Caco-2 (cell line): Measurements from ENCODE around the gene MRO. TPM values are rescaled to one million over a fixed set of nuclear protein-coding genes. Genes with fewer than 3 reads are reported as not detected.

ENCODE experiments used
- BruUV-seq: library from RNA; stranded (reverse); fragments of 400-500 nt; replicated peaks from 2 replicates; lab custom pipeline; 2021; lab: Mats Ljungman, UMichigan
- CTCF ChIA-PET: fragments of 300-600 bp; sonication (Branson Sonifier 250); formaldehyde crosslinking; loops from one replicate; lab custom pipeline; 2022; ENCODE audit warnings: antibody characterized with exemption; lab: Charles Lee
- POLR2A ChIA-PET: fragments of 300-600 bp; sonication (Branson Sonifier 250); formaldehyde crosslinking; loops from one replicate; lab custom pipeline; 2022; ENCODE audit warnings: antibody characterized with exemption; lab: Charles Lee
- DNase-seq, 2 experiments: peaks; one replicate each; pipeline versions ENCODE4 v3.0.0 to v3.0.0-alpha.2; 2020 to 2022
- H3K27me3 ChIP-seq: replicated peaks from 2 replicates; pipeline ENCODE4 v1.6.0; 2011; ENCODE audit warnings: low read length; ENCODE audit not compliant: control insufficient read depth, insufficient read depth
- H3K36me3 ChIP-seq: 2 replicates; pipeline ENCODE4 v1.5.1; 2011; ENCODE audit warnings: low read length; ENCODE audit not compliant: control insufficient read depth, insufficient read depth
- H3K4me1 ChIP-seq: fragments of 250-450 bp; sonication (Bioruptor Pico); 2 replicates; pipeline ENCODE4 v1.5.1; 2020; ENCODE audit warnings: mild to moderate bottlenecking
- H3K4me3 ChIP-seq: 2 replicates; pipeline ENCODE4 v1.5.1; 2011; ENCODE audit warnings: low read depth, mild to moderate bottlenecking, control low read depth, low read length
- H3K9me3 ChIP-seq: fragments of 250-450 bp; sonication (Bioruptor Pico); 2 replicates; pipeline ENCODE4 v1.5.1; 2020; ENCODE audit warnings: mild to moderate bottlenecking, moderate library complexity
- H3K27ac Mint-ChIP-seq: one replicate; pipeline ENCODE4 v1.8.0; 2022; ENCODE audit warnings: mixed read lengths; ENCODE audit not compliant: unreplicated experiment
- H3K27me3 Mint-ChIP-seq: one replicate; pipeline ENCODE4 v1.8.0; 2022; ENCODE audit warnings: mixed read lengths; ENCODE audit not compliant: insufficient read depth, unreplicated experiment
- H3K36me3 Mint-ChIP-seq: one replicate; pipeline ENCODE4 v1.8.0; 2022; ENCODE audit warnings: mild to moderate bottlenecking, mixed read lengths; ENCODE audit not compliant: insufficient read depth, unreplicated experiment
- H3K4me1 Mint-ChIP-seq: one replicate; pipeline ENCODE4 v1.8.0; 2022; ENCODE audit warnings: low read depth, mixed read lengths; ENCODE audit not compliant: unreplicated experiment
- H3K4me3 Mint-ChIP-seq: one replicate; pipeline ENCODE4 v1.8.0; 2022; ENCODE audit warnings: mild to moderate bottlenecking, moderate library complexity, mixed read lengths; ENCODE audit not compliant: unreplicated experiment
- H3K9me3 Mint-ChIP-seq: one replicate; pipeline ENCODE4 v1.8.0; 2022; ENCODE audit warnings: mixed read lengths; ENCODE audit not compliant: unreplicated experiment
- intact Hi-C: fragments of 100-400 bp; cut with micrococcal nuclease; formaldehyde crosslinking; loops from one replicate; pipeline ENCODE4 v1.10.0; 2022; ENCODE audit not compliant: unreplicated experiment
- total RNA-seq: library from RNA; stranded (reverse); gene quantifications from 2 replicates; pipeline ENCODE4 v1.2.3, GENCODE V29; 2022
- TF ChIP-seq, protein P1 (sequence below), 2 experiments: fragments of 200-600 bp in 1 of 2; IDR thresholded peaks; 1 replicate in 1 of 2; 2 replicates in 1 of 2; pipeline versions ENCODE4 v1.5.1 to v1.8.0; 2011 to 2022; ENCODE audit warnings: antibody characterized with exemption in 1 of 2, control low read depth in 1 of 2, inconsistent platforms in 1 of 2, low read depth in 1 of 2, low read length in 1 of 2, mild to moderate bottlenecking in 1 of 2, moderate library complexity in 1 of 2; ENCODE audit not compliant: insufficient read depth in 1 of 2, severe bottlenecking in 1 of 2, unreplicated experiment in 1 of 2

MRO gene
- total RNA-seq, 1 experiment from 2014 or later = not detected

DNA sequence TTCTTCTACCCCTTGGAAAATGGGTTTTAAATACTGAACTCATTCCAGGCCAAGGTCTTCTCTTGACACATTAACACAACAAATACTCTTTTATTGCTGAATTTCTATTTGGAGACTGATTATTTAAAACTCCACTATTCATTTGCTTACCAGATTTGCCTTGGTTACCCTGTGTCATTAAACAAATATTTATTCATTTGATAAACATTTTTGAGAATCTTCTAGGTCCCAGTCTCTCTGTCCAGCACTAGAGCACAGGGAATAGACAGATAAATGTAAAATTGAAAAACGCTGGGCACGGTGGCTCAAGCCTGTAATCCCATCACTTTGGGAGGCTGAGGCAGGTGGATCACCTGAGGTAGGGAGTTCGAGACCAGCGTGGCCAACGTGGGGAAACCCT, 9.8 kb upstream of the MRO start:
- no peaks in the 10 kb centered on the region for H3K27me3 Mint-ChIP-seq
- ChIA-PET POLR2A (no interaction called here), CTCF (no interaction called here)
- TF ChIP-seq, protein P1, sequence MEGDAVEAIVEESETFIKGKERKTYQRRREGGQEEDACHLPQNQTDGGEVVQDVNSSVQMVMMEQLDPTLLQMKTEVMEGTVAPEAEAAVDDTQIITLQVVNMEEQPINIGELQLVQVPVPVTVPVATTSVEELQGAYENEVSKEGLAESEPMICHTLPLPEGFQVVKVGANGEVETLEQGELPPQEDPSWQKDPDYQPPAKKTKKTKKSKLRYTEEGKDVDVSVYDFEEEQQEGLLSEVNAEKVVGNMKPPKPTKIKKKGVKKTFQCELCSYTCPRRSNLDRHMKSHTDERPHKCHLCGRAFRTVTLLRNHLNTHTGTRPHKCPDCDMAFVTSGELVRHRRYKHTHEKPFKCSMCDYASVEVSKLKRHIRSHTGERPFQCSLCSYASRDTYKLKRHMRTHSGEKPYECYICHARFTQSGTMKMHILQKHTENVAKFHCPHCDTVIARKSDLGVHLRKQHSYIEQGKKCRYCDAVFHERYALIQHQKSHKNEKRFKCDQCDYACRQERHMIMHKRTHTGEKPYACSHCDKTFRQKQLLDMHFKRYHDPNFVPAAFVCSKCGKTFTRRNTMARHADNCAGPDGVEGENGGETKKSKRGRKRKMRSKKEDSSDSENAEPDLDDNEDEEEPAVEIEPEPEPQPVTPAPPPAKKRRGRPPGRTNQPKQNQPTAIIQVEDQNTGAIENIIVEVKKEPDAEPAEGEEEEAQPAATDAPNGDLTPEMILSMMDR (IDR thresholded peaks at IDR 0.05; ENCODE audit: insufficient read depth in 1 of 2, low read depth in 1 of 2, low read length in 1 of 2, severe bottlenecking in 1 of 2, unreplicated experiment in 1 of 2) = no peak
- H3K9me3 Mint-ChIP-seq = no peaks in the 10 kb centered on the region
- no peaks in the 10 kb centered on the region for H3K36me3 Mint-ChIP-seq
- BruUV-seq = no TSS peak
- intact Hi-C loops = no loop called here
- no peaks in the 10 kb centered on the region for H3K36me3 ChIP-seq
- H3K27me3 ChIP-seq = no peaks in the 10 kb centered on the region
- DNase-seq = no peak
- H3K4me3 ChIP-seq = no peak overlapping the region
- H3K4me1 ChIP-seq = no peaks in the 10 kb centered on the region
- no peak overlapping the region for H3K27ac Mint-ChIP-seq
- no peak overlapping the region for H3K4me3 Mint-ChIP-seq
- H3K9me3 ChIP-seq = no peaks in the 10 kb centered on the region
- H3K4me1 Mint-ChIP-seq = no peaks in the 10 kb centered on the region

DNA sequence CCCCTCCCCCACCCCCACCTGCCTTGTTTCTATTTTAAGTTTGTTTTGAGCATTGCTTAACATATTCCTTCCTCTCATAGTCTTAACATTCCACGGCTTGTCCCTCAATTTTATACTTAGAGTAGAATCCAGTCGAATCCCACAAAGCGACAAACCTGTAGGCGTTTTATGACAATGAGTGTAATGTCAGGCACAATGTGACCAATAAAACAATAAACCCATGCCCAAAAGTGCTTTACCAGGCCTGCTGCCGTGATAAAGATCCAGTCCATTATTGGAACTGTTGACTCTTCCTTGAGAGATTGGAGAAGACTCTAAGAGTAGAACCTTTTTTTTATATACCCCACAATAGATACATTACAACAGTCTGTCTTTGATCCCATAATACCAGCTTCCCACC, 6.2 kb upstream of the MRO start:
- no peaks in the 10 kb centered on the region for H3K36me3 Mint-ChIP-seq
- H3K27ac Mint-ChIP-seq = no peak overlapping the region
- H3K4me1 Mint-ChIP-seq = no peaks in the 10 kb centered on the region
- no peak overlapping the region for H3K4me3 Mint-ChIP-seq
- BruUV-seq = no TSS peak
- no peak for DNase-seq
- intact Hi-C loops = no loop called here
- no peaks in the 10 kb centered on the region for H3K9me3 Mint-ChIP-seq
- ChIA-PET CTCF (no interaction called here), POLR2A (no interaction called here)
- Histone ChIP-seq H3K9me3 (no peaks in the 10 kb centered on the region), H3K36me3 (no peaks in the 10 kb centered on the region), H3K4me3 (no peak overlapping the region), H3K4me1 (no peaks in the 10 kb centered on the region), H3K27me3 (no peaks in the 10 kb centered on the region)
- H3K27me3 Mint-ChIP-seq = no peaks in the 10 kb centered on the region
- TF ChIP-seq, protein P1 (IDR thresholded peaks at IDR 0.05; ENCODE audit: insufficient read depth in 1 of 2, low read depth in 1 of 2, low read length in 1 of 2, severe bottlenecking in 1 of 2, unreplicated experiment in 1 of 2) = no peak

DNA sequence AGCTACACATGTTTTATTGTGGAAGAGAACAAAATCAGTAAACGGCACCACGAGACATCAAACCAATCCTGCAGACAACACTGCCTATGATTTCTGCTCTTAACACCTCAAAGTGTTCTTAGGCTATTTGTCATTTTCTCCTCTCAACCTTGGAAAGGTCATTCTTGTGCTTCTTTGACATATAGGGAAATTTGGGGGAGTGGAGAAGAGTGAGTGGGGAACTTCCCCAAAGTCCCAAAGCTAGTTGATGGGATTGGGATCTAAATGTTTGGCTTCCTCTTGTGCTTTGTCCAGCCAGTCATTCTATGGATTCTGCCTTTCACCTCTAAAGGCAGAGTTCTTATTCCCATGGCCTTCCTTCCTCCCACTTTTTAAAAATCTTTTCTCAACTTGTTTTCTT, 5.8 kb upstream of the MRO start:
- Mint-ChIP-seq H3K9me3 (no peaks in the 10 kb centered on the region), H3K36me3 (no peaks in the 10 kb centered on the region), H3K4me1 (no peaks in the 10 kb centered on the region), H3K27me3 (no peaks in the 10 kb centered on the region), H3K27ac (no peak overlapping the region), H3K4me3 (no peak overlapping the region)
- TF ChIP-seq, protein P1 (IDR thresholded peaks at IDR 0.05; ENCODE audit: insufficient read depth in 1 of 2, low read depth in 1 of 2, low read length in 1 of 2, severe bottlenecking in 1 of 2, unreplicated experiment in 1 of 2) = no peak
- H3K27me3 ChIP-seq = no peaks in the 10 kb centered on the region
- POLR2A ChIA-PET = no interaction called here
- CTCF ChIA-PET = no interaction called here
- no peak overlapping the region for H3K4me3 ChIP-seq
- no peaks in the 10 kb centered on the region for H3K4me1 ChIP-seq
- DNase-seq = no peak
- no peaks in the 10 kb centered on the region for H3K9me3 ChIP-seq
- H3K36me3 ChIP-seq = no peaks in the 10 kb centered on the region
- intact Hi-C loops = no loop called here
- BruUV-seq = no TSS peak
